Spleen (tissue), 11 donors: ENCODE measurements around the gene TMEM175. TPM values are rescaled to one million over a fixed set of nuclear protein-coding genes. Genes with fewer than 3 reads are reported as not detected.

Experiments used
- DNase-seq: peaks from one replicate; pipeline ENCODE4 v3.0.0-alpha.2; 2020
- H3K27ac ChIP-seq, 8 donors: fragments of 200-600 bp; sonication (generic) in 7 of 8; 1 replicate in 4 of 8; 2 replicates in 4 of 8; pipeline versions ENCODE4 v1.5.0 to v1.8.0; 2016 to 2021; ENCODE audit warnings: inconsistent platforms in 4 of 8, mild to moderate bottlenecking in 4 of 8, moderate library complexity in 1 of 8
- H3K27me3 ChIP-seq, 7 donors: fragments of 200-600 bp; sonication (generic) in 6 of 7; replicated peaks in 1 of 7; 1 replicate in 4 of 7; 2 replicates in 3 of 7; pipeline versions ENCODE4 v1.5.0 to v1.8.0; 2016 to 2021; ENCODE audit warnings: inconsistent platforms in 3 of 7, mild to moderate bottlenecking in 1 of 7
- H3K36me3 ChIP-seq, 6 donors: fragments of 200-600 bp; sonication (generic) in 5 of 6; 1 replicate in 4 of 6; 2 replicates in 2 of 6; pipeline versions ENCODE4 v1.5.0 to v1.8.0; 2016 to 2021; ENCODE audit warnings: inconsistent platforms in 2 of 6
- H3K4me1 ChIP-seq, 6 donors: fragments of 200-600 bp; sonication (generic) in 5 of 6; 1 replicate in 3 of 6; 2 replicates in 3 of 6; pipeline versions ENCODE4 v1.5.0 to v1.8.0; 2016 to 2021; ENCODE audit warnings: inconsistent platforms in 3 of 6
- H3K4me3 ChIP-seq, 8 donors: fragments of 200-600 bp; sonication (generic) in 7 of 8; 1 replicate in 4 of 8; 2 replicates in 4 of 8; pipeline versions ENCODE4 v1.5.0 to v1.8.0; 2016 to 2021; ENCODE audit warnings: inconsistent platforms in 4 of 8, mild to moderate bottlenecking in 4 of 8, moderate library complexity in 2 of 8
- H3K9me3 ChIP-seq, 8 donors: fragments of 200-600 bp; sonication (generic) in 7 of 8; 1 replicate in 4 of 8; 2 replicates in 4 of 8; pipeline versions ENCODE4 v1.5.0 to v1.8.0; 2016 to 2021; ENCODE audit warnings: inconsistent platforms in 4 of 8
- CTCF ChIP-seq, 11 experiments: fragments of 200-600 bp in 7 of 11; fragments of 450-650 bp in 4 of 11; sonication (generic) in 4 of 11; IDR thresholded peaks in 8 of 11; conservative IDR thresholded peaks in 3 of 11; 1 replicate in 7 of 11; 2 replicates in 4 of 11; pipeline versions ENCODE4 v1.4.0 to v1.8.0; 2016 to 2021; ENCODE audit warnings: antibody characterized with exemption in 11 of 11, inconsistent platforms in 4 of 11, mild to moderate bottlenecking in 1 of 11
- POLR2A ChIP-seq, 3 donors: fragments of 450-650 bp; IDR thresholded peaks; one replicate each; pipeline ENCODE4 v1.5.1; 2017; ENCODE audit warnings: antibody characterized with exemption in 3 of 3, mild to moderate bottlenecking in 1 of 3
- POLR2AphosphoS5 ChIP-seq, 3 donors: sonication (generic); formaldehyde crosslinking; IDR thresholded peaks; one replicate each; pipeline ENCODE4 v1.5.1; 2017; ENCODE audit warnings: antibody characterized with exemption in 3 of 3
- WGBS, 5 donors: extraction: QIAGEN DNeasy Blood & Tissue Kit in 3 of 5; methylation state at CpG; one replicate each; pipeline versions ENCODE4 v1.1.5 to v1.1.7; 2013 to 2018; 5-methylcytosine and 5-hydroxymethylcytosine counted together
- intact Hi-C: fragments of 100-400 bp; cut with DNase I; formaldehyde crosslinking; loops from one replicate; pipeline ENCODE4 v1.15.0; 2023; ENCODE audit warnings: low total_unique reads
- polyA plus RNA-seq, 3 donors: library from polyadenylated mRNA; stranded (reverse); fragments of 200-250 nt; gene quantifications; one replicate each; pipeline ENCODE4 v1.2.1, GENCODE V29; 2013
- total RNA-seq, 7 donors: library from RNA; depleted of rRNA in 3 of 7; stranded (reverse); fragments of >200 nt in 3 of 7; fragmentation: NEBNext Ultra II Directional in 4 of 7; extraction: Animal tissue kit (Norgen Biotek cat#: 25700) in 4 of 7; gene quantifications; one replicate each; pipeline versions ENCODE4 v1.1.0 to v1.2.1, GENCODE V29; 2016 to 2021
- donor health status: healthy with polysubstance abuse.
- donor health status: DM: no; HTN: no; CAD: no; lungs with moderate emphysema.
- donor health status: DM: no; HTN: no; CAD: no.
- donor health status: Bipolar disorder and iron deficiency.
- donor health status: healthy.
- donor health status: DM: no; HTN: no; CAD: no.
- donor health status: DM: yes; HTN: yes; CAD: no.

Gene TMEM175
- total and polyA plus RNA-seq, 10 donors = 38.2 to 83.9 (median 60.4) TPM

GRCh38 chr4:906339-907102 lies 25.7 kb upstream of the TMEM175 start:
- intact Hi-C loops = no loop called here
- DNase-seq = no peak
- Histone ChIP-seq H3K4me3 (no peak overlapping the region), H3K27me3 (no peaks in the 10 kb centered on the region), H3K27ac (no peak overlapping the region), H3K36me3 (peaks cover 0 to 100% (median 49%) of the 10 kb centered on the region in 6 donors), H3K9me3 (no peaks in the 10 kb centered on the region), H3K4me1 (peaks cover 0 to 14% (median 9%) of the 10 kb centered on the region in 6 donors)
- TF ChIP-seq POLR2AphosphoS5 (IDR thresholded peaks at IDR 0.05) = no peak
- no peak for TF ChIP-seq CTCF (IDR thresholded peaks at IDR 0.05 in 8 of 11, conservative IDR thresholded peaks at IDR 0.05 in 3 of 11)
- TF ChIP-seq POLR2A (IDR thresholded peaks at IDR 0.05) = no peak
- WGBS, 5 donors = 95 to 98% (median 97%) methylated on average over 20 of the region's 20 CpGs

- H3K36me3 ChIP-seq = peaks cover 0 to 100% (median 54%) of the 10 kb centered on the region in 6 donors
- peaks cover 0 to 14% (median 9%) of the 10 kb centered on the region in 6 donors for H3K4me1 ChIP-seq
- 80 to 96% (median 94%) methylated on average over 1 to 7 of the region's 7 CpGs for WGBS, 5 donors
- no peak overlapping the region for H3K4me3 ChIP-seq
- no peak for DNase-seq
- H3K9me3 ChIP-seq = no peaks in the 10 kb centered on the region
- no peak overlapping the region for H3K27ac ChIP-seq
- intact Hi-C loops = no loop called here
- no peaks in the 10 kb centered on the region for H3K27me3 ChIP-seq
- no peak for TF ChIP-seq POLR2AphosphoS5 (IDR thresholded peaks at IDR 0.05)
- TF ChIP-seq POLR2A (IDR thresholded peaks at IDR 0.05) = no peak
- TF ChIP-seq CTCF (IDR thresholded peaks at IDR 0.05 in 8 of 11, conservative IDR thresholded peaks at IDR 0.05 in 3 of 11) = no peak
These were observed 25.2 kb upstream of the TMEM175 start for GRCh38 chr4:907103-907400.

GRCh38 chr4:907691-908425 lies 24.4 kb upstream of the TMEM175 start:
- DNase-seq = no peak
- TF ChIP-seq POLR2AphosphoS5 (IDR thresholded peaks at IDR 0.05) (peak in 2 of 3 donors; percentile 18 to 31), CTCF (IDR thresholded peaks at IDR 0.05 in 8 of 11, conservative IDR thresholded peaks at IDR 0.05 in 3 of 11) (no peak)
- H3K27ac ChIP-seq = no peak overlapping the region
- intact Hi-C loops = no loop called here
- peaks cover 0 to 17% (median 9%) of the 10 kb centered on the region in 6 donors for H3K4me1 ChIP-seq
- no peak overlapping the region for H3K4me3 ChIP-seq
- H3K27me3 ChIP-seq = no peaks in the 10 kb centered on the region
- H3K36me3 ChIP-seq = peaks cover 0 to 100% (median 60%) of the 10 kb centered on the region in 6 donors
- WGBS, 5 donors = 72 to 84% (median 81%) methylated on average over 31 to 35 of the region's 35 CpGs
- H3K9me3 ChIP-seq = no peaks in the 10 kb centered on the region

- peak in 1 of 3 donors; percentile 37 for TF ChIP-seq POLR2AphosphoS5 (IDR thresholded peaks at IDR 0.05)
- TF ChIP-seq POLR2A (IDR thresholded peaks at IDR 0.05) = no peak
- H3K27ac ChIP-seq = no peak overlapping the region
- H3K36me3 ChIP-seq = peaks cover 0 to 94% (median 51%) of the 10 kb centered on the region in 6 donors
- no peaks in the 10 kb centered on the region for H3K27me3 ChIP-seq
- no peak overlapping the region for H3K4me3 ChIP-seq
- whole genome bisulfite sequencing, 5 donors = 95 to 98% (median 96%) methylated on average over 26 of the region's 26 CpGs
- intact Hi-C loops = no loop called here
- no peak for DNase-seq
- no peaks in the 10 kb centered on the region for H3K9me3 ChIP-seq
- peaks cover 0 to 24% (median 9%) of the 10 kb centered on the region in 6 donors for H3K4me1 ChIP-seq
These were observed 23.1 kb upstream of the TMEM175 start for GRCh38 chr4:909131-909571.
